Upper lobe of left lung (tissue), 4 donors: ENCODE measurements around the gene CDC42EP1.

ENCODE experiments used
- POLR2AphosphoS5 ChIP-seq, 2 donors: sonication (generic); formaldehyde crosslinking; IDR thresholded peaks; one replicate each; pipeline ENCODE4 v1.5.1; 2017; ENCODE audit warnings: antibody characterized with exemption in 2 of 2
- TF ChIP-seq, protein P1 (sequence below), 6 experiments: fragments of 450-650 bp in 4 of 6; fragments of 200-600 bp in 2 of 6; sonication (generic) in 2 of 6; IDR thresholded peaks; one replicate each; pipeline ENCODE4 v1.5.1; 2016 to 2019; ENCODE audit warnings: antibody characterized with exemption in 6 of 6

DNA sequence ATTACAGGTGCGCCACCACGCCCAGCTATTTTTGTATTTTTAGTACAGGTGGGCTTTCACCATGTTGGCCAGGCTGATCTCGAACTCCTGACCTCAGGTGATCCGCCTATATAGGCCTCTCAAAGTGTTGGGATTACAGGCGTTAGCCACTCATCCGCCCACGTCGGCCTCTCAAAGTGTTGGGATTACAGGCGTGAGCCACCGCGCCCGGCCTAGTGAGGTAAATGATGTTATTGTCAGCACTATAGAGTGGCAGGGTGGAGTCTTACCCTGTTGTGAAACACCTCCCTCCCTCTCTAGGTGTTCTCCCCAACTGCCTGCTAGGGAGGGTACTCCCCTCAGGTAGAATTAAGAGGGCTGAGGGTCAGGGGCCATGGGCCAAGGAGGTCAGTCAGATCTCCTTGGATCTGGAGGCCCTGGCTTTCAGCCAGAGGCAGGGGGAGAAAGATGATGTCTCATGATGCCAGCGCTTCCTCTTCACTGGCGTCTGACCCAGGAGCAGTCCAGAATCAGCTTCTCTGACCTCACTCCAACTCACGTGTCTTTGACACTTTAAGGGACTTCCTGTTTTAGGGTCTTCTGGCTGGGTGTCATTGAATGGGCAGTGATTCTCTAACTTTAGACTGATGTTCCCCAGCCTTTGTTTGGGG, 50.3 kb downstream of the CDC42EP1 start:
- TF ChIP-seq, protein P1, sequence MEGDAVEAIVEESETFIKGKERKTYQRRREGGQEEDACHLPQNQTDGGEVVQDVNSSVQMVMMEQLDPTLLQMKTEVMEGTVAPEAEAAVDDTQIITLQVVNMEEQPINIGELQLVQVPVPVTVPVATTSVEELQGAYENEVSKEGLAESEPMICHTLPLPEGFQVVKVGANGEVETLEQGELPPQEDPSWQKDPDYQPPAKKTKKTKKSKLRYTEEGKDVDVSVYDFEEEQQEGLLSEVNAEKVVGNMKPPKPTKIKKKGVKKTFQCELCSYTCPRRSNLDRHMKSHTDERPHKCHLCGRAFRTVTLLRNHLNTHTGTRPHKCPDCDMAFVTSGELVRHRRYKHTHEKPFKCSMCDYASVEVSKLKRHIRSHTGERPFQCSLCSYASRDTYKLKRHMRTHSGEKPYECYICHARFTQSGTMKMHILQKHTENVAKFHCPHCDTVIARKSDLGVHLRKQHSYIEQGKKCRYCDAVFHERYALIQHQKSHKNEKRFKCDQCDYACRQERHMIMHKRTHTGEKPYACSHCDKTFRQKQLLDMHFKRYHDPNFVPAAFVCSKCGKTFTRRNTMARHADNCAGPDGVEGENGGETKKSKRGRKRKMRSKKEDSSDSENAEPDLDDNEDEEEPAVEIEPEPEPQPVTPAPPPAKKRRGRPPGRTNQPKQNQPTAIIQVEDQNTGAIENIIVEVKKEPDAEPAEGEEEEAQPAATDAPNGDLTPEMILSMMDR (IDR thresholded peaks at IDR 0.05): no peak
- TF ChIP-seq POLR2AphosphoS5 (IDR thresholded peaks at IDR 0.05): peak in 1 of 2 donors; percentile 12
